ENCODE measurements around the gene PPM1F. TPM values are rescaled to one million over a fixed set of nuclear protein-coding genes. Genes with fewer than 3 reads are reported as not detected.
A peak's percentile ranks its signal among the peaks of the same experiment; 100 is the strongest.

The PPM1F gene, protein sequence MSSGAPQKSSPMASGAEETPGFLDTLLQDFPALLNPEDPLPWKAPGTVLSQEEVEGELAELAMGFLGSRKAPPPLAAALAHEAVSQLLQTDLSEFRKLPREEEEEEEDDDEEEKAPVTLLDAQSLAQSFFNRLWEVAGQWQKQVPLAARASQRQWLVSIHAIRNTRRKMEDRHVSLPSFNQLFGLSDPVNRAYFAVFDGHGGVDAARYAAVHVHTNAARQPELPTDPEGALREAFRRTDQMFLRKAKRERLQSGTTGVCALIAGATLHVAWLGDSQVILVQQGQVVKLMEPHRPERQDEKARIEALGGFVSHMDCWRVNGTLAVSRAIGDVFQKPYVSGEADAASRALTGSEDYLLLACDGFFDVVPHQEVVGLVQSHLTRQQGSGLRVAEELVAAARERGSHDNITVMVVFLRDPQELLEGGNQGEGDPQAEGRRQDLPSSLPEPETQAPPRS
- 10 to 100 TPM; 13.8 to 28.9 (median 21.0) TPM for total RNA-seq

DNA sequence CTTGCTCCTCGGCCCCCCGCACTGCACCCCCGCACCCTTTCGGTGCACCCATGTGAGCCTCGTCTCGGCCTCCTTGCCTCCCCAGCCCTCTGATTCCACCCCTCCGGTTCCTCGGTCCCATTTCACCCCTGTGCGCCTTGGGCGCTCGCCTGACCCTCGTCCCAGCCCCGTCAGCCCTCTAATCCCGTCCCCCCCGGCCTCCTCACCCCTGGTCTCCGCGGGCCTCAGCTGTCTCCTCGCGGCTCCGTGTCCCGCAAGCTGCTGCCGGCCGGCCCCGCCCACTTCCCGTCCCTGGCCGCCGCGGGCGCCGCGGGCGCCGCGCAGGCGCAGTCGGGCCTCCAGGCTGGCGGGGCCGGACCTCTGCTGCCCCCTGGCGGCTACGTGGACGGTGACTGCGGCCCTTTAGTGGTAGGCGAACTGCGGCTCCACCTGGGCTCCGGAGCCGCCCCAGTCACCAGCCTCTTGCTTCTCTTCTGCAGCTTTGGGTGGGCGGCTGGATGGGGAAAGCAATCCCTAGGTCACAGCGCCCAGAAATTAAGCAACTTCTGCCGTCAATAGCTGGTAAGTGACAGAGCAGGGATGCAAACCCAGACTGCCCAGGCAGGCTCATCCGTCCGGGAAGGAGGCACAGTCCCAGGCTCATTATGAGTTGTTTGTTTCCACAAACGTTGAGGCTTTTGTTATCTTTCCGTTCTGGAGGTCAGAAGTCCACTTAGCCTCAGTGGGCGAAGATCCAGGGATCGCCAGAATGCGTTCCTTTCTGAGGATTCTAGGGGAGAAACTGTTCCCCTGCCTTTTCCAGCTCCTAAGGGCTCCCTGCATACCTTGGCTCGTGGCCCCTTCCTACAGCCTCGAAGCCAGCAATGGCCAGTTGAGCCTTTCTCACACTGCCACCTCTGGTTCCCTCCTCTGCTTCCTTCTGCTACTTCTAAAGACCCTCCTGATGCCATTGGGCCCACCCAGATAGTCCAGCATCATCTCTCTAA, at the start of gene PPM1F:
Gene PPM1F (minus strand): TSS at position 263 of the 986 bp plus-strand sequence. CDS start 6,800 bp downstream, outside the sequence.
- peak within 1 kb of the TSS; percentile 59 to 90 (median 71) for H3K4me3 ChIP-seq
- no peak for TF ChIP-seq POLR2A (IDR thresholded peaks at IDR 0.05)
- TF ChIP-seq, protein P1, sequence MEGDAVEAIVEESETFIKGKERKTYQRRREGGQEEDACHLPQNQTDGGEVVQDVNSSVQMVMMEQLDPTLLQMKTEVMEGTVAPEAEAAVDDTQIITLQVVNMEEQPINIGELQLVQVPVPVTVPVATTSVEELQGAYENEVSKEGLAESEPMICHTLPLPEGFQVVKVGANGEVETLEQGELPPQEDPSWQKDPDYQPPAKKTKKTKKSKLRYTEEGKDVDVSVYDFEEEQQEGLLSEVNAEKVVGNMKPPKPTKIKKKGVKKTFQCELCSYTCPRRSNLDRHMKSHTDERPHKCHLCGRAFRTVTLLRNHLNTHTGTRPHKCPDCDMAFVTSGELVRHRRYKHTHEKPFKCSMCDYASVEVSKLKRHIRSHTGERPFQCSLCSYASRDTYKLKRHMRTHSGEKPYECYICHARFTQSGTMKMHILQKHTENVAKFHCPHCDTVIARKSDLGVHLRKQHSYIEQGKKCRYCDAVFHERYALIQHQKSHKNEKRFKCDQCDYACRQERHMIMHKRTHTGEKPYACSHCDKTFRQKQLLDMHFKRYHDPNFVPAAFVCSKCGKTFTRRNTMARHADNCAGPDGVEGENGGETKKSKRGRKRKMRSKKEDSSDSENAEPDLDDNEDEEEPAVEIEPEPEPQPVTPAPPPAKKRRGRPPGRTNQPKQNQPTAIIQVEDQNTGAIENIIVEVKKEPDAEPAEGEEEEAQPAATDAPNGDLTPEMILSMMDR (IDR thresholded peaks at IDR 0.05): peak; percentile 89 to 99 (median 97)
- peak within 1 kb of the TSS; percentile 51 to 73 (median 64) for H3K27ac ChIP-seq

DNA sequence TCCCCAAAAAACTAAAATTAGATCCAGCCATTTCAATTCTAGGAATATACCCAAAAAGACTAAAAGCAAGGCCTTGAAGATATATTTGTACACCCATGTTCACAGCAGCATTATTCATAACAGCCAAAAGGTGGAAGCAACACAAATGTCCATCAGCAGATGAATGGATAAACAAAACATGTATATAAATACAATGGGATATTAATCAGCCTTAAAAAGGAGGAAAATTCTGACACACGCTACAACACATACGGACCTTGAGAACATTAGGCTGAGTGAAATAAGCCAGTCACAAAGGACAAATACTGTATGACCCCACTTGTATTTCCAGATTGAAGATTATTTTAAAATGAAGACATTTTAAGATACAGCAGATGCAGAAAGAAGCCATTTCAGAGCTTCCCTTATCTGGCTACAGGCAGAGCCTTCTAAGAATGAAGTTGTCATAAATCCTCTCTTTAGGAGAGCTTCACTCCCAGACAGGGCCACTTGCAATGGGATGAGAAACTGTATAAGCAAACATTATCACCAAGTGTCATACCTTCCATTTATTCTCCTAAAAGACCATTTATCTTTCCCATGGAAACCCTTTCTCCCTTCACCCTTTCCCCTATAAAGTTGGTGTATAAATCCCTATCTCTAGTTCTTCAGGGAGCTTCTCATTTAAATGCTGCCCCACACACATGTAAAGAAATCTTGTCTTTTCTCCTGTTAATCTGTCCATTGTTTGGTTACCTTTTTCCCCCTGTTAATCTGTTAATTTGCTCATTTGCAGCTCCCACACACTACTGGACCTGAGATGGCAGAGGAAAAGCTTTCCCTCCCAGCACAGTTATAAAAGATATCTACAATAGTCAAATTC, 49.2 kb upstream of the PPM1F start:
- no peaks in the 10 kb centered on the region for H3K4me1 ChIP-seq
- H3K9me3 ChIP-seq: no peaks in the 10 kb centered on the region
- DNase-seq: no peak
- no peaks in the 10 kb centered on the region for H3K36me3 ChIP-seq
- H3K4me3 ChIP-seq: no peak overlapping the region
- TF ChIP-seq, protein P1 (IDR thresholded peaks at IDR 0.05): no peak
- no peak for TF ChIP-seq POLR2A (IDR thresholded peaks at IDR 0.05)
- no peak overlapping the region for H3K27ac ChIP-seq
- H3K27me3 ChIP-seq: no peaks in the 10 kb centered on the region

More for the DNA sequence above, at the start of gene PPM1F:
- peaks cover 0 to 9% (median 0%) of the 10 kb centered on the region in 4 donors for H3K4me1 ChIP-seq
- H3K9me3 ChIP-seq: no peaks in the 10 kb centered on the region
- H3K36me3 ChIP-seq: peaks cover 0 to under 1% (median 0%) of the 10 kb centered on the region in 3 donors
- no peaks in the 10 kb centered on the region for H3K27me3 ChIP-seq
- peak; percentile 85 to 93 (median 92) for DNase-seq

DNA sequence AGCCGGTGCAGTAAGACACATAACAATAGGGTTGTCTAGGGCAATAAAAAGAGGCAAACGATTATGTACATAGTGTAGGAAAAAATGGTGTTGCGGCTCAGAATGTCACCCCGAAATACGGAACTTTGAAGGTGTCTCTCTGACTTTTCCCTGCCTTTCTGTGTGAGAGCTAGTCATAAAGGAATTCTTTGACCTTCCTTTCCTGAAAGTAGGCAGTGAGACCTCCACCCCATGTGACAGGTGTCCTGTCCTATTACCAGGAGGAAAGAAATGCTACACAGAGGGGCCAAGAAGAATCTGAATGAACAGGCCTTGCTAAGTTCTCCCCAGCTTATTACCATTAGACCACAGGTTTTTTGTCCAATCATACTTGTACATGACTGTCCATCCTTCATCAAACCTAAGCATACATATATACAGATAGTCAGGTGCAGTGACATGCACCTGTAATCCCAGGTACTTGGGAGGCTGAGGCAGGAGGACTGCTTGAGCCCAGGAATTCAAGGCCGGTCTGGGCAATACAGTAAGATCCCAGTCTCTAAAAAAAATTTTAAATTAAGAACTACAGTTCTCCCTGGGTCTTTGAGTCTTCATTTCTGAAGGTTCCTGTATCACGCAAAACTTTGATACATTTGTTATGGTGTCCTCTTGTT, 46.1 kb upstream of the PPM1F start:
- Histone ChIP-seq H3K4me3 (no peak overlapping the region), H3K9me3 (no peaks in the 10 kb centered on the region), H3K36me3 (no peaks in the 10 kb centered on the region), H3K27me3 (no peaks in the 10 kb centered on the region), H3K27ac (no peak overlapping the region), H3K4me1 (no peaks in the 10 kb centered on the region)
- no peak for DNase-seq
- TF ChIP-seq POLR2A (IDR thresholded peaks at IDR 0.05): no peak
- TF ChIP-seq, protein P1 (IDR thresholded peaks at IDR 0.05): no peak

DNA sequence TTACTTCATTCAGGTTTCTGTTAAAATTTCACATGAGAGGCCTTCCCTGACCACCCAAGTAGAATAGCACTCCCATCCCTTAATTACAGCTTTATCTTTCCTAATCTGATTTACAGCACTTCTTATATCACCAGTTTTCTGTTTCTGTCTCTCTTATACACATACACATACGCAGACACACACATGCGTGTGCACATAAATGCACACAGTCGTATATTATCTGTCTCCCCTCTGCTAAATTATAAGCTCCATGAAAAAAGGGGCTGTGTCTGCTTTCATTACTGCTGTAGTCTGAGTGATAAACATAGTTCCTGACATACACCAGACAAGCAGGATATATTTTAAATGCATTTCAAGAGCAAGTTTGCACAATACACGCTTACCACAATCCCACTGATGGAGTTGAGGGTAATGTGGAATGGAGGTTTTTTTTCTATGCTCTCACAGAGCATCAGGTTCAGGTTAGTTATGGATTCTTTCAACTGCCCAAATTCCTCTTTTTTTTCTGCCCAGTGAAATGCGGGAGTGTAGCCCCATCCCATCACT, 43.6 kb upstream of the PPM1F start:
- Histone ChIP-seq H3K36me3 (no peaks in the 10 kb centered on the region), H3K4me1 (no peaks in the 10 kb centered on the region), H3K27ac (no peak overlapping the region), H3K27me3 (no peaks in the 10 kb centered on the region), H3K9me3 (no peaks in the 10 kb centered on the region), H3K4me3 (no peak overlapping the region)
- no peak for DNase-seq
- TF ChIP-seq POLR2A (IDR thresholded peaks at IDR 0.05): no peak
- TF ChIP-seq, protein P1 (IDR thresholded peaks at IDR 0.05): no peak

Data from Peyer's patch (tissue), 4 donors.